Hematopoietic multipotent progenitor cell treated with erythropoietin and hydrocortisone succinate and interleukin-3 and kit ligand, for 8 days (in vitro differentiated cells): Measurements from ENCODE around the gene NTN4.
"Not testable (repeated sequence)": the region's sequence is repeated elsewhere in the genome, so short reads cannot be mapped to it uniquely, and the experiment has no call there.

Source experiments
- DNase-seq: peaks from one replicate; pipeline ENCODE4 v3.0.0-alpha.2; 2015

The NTN4 gene

DNA sequence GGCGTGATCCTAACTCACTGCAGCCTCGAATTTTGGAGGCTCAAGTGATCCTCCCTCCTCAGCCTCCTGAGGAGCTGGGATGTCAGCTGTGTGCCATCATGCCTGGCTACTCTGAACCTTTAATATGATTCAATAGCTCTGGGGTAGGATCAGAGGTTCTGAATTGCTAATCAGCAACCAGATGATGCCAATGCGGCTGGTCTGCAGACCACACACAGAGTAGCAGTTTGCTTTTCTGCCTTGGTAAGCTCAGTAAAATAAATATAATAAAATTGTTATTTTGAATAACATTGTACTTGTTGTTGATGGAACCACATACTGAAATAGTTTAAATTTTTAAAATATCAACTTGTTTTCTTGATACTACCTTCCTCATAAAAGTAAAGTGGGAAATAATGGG, 86.6 kb downstream of the NTN4 start:
- DNase-seq: no peak

DNA sequence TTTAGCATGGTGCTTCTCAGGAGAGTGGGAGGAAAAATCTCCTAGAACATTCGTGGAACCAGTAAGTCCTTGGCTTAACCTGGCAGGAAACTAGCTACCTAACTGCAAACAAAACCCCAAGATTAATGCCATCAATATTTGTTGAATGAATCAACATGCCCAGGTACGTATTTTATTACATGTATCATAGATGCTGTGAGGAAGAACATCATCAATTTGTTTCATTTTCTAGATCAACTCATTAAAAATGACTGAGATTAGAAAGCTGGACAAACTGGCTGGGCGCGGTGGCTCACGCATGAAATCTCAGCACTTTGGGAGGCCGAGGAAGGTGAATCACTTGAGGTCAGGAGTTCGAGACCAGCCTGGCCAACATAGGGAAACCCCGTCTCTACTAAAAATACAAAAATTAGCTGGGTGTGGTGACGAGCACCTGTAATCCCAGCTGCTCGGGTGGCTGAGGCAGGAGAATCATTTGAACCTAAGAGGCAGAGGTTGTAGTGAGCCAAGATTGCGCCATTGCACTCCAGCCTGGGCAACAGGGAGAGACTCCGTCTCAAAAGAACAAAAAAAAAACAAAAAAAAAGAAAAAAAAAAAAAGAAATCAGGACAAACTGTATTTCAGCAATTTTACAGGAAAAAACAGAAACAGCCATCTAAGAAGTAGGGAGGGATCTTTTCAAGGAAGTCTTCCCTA, 88.7 kb downstream of the NTN4 start:
- DNase-seq: no peak

DNA sequence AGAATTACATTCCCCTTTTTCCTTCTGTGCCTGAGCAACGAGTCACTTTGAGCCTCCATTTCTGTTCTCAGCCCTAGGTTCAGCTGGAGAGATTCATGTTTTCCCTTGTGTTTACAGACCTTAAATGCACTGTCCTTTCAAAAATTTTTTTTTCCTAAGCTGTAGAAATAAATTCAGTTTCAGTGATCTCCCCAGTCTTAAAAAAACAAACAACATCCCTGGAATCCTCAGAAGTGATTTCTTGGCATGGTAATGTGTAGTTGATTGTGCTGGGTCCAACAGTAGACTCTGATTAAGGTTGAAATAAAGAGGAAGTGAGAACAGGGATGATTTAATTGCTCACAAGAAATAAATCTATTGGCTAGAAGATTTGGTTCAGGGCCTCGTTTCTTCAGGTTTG, 89.3 kb downstream of the NTN4 start:
- DNase-seq: no peak

DNA sequence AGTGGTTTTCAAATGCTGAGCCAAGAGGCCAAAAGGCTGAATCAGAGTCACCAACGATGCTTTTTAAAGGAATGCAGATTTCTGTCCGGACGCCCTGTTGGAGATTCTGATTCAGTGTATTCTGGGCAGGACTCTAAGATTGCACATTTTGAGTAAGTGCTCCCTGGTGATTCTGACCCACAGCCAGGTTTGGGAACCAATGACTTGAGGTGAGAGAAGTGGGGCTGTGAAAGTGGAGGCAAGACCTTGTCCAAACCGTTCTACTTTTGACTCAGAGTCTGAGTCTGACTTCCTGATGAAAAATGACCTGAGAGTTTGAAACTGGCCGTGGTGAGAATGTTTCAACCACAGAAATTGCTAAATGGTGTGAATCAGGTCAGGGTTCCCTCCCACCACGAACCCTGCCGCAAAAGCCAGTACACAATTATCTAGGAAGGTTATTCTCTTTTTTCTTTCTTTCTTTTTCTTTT, 90.2 kb downstream of the NTN4 start:
- DNase-seq: no peak

DNA sequence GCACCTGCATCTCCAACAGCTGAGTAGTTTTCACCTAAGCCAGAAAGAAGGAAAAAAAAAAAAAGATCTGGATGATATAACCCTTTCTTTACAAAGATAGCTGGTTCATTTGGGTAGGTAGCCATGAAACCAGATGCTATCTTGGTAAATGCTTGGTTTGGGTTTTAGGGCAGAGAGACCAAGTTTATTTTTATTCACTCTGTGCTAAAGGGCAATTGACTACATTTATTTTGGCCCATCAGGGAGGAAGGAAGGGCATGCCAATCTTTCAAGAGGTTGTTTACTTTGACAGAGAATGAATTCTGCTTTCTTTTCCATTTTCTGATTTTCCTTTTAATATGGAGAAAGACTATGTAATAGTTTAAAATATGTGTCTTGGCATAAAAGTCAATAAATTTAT, 91.0 kb downstream of the NTN4 start:
- DNase-seq: no peak

DNA sequence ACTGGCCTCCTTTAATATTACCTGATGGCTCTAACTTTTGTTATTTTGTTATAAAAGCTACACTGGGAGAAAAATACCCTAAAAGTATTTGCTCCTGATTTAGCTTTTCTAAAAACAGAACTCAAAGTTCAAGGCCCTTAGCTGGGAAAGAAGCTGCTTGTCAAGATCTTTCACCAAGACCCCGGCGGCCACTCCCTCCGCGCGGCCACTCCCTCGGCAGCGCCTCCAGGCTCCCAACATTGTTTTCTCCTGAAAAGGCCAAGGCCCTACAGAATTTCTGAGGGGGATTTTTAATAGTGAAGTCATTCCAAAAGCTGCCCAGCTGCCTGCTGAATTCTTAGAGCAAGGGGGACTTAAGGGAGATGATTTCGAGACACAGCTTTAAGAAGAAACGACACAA, 96.4 kb downstream of the NTN4 start:
- no peak for DNase-seq

DNA sequence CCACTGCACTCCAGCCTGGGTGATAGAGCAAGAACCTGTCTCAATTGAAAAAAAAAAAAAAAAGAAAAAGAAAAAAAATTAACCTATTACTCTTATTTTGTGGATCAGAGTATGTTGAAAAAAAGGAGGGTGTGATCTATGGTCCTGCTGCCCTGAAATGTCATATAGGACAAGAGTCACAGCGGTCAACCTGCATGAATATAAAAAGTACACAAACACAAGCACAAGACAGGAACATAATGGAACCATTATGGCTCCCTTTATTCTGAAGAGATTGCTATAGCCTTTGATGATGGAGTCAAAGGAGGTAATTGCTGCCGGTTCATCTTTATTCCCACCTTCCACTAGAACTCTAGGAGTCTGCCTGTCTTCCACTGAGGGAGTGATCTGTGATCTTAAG, 96.9 kb downstream of the NTN4 start:
- DNase-seq: no peak

DNA sequence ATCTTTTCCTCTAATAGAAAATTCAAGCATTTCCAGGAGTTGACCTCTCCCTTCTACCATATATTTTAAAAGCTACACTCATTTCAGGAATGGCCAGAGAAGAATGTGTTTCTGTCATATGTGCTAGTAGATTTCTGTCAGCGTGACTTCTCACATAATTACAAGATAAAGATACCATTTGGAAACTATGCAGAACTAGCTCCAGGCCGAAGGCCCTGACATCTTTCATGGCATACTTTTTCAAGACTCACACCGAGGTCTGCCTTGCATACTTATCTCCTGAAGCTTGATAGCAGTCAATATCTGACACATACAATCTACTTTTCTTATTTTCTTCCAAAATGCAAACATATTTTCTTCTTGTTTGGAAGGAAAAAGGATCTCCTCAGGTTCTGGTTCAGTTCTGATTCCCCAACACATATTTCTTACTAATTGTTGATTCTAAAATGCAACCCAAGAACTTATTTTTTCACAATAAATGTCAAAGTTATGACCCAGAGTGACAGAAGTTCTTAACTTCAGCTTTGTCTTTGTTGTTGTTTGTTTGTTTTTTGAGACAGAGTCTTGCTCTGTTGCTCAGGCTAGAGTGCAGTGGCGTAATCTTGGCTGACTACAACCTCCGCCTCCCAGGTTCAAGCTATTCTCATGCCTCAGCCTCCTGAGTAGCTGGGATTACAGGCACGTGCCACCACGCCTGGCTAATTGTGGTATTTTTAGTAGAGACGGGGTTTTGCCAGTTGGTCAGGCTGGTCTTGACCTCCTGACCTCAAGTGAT, 99.5 kb downstream of the NTN4 start:
- no peak for DNase-seq

DNA sequence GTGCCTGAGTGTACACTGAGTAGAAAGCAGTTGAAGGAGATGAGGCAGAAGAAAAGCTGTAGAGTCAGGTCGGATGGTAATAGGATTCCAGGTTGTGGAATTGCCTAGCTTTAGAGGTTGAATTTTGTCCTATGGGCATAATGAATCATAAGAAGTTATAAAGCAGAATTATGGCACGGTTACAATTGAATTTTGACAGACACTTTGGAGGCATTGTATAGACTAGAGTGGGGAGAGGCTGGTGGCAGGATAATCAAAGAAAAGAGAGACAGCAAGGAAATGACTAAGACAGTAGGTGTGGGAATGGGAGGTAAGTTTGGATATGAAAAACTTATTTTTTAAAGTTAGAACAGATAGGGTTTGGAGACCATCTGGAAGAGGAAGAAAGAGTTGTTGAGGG, 102.6 kb downstream of the NTN4 start:
- DNase-seq: no peak

DNA sequence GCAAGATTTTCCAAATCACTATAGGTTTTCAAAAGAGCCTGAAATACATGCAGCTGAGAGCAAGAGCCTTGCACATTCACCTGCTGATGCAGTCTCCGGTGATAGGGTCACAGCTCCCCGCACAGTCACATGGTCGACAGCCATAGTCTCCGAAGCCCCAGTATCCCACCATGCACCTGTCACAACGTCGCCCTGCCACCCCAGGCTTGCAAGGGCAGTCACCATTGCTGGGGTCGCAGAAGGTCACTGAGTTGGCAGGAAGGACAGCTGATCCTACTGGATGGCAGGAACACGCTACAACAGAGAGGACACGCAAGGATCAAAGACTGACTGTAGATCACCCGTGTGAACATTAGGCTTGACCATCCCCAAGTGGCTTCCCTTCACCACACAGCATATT, 107.1 kb downstream of the NTN4 start:
- DNase-seq: no peak

DNA sequence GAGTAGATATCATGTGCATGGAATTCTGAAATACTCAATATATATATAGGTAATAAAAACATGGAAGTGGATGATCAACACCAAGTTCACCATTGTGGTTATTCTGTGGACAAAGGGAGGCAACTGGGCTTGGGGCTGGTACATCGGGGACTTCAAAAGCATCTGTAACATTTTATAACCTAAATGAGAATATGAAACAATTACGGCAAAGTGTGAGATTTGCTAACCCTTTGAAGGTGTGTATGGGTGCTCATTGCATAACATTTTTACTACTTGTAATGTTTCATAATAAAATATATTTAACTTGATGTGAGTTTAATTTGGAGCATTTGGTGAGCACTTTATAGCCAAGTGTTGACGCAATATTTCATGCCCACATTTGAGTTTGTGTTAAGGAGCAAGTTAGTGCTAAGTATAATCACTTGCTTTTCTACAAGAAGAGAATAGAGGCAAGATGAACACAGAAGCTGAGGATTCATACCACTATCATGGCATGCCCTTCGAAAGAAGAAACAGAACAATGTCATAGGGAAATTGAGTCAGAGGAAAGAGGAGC, 109.3 kb downstream of the NTN4 start:
- DNase-seq: no peak

DNA sequence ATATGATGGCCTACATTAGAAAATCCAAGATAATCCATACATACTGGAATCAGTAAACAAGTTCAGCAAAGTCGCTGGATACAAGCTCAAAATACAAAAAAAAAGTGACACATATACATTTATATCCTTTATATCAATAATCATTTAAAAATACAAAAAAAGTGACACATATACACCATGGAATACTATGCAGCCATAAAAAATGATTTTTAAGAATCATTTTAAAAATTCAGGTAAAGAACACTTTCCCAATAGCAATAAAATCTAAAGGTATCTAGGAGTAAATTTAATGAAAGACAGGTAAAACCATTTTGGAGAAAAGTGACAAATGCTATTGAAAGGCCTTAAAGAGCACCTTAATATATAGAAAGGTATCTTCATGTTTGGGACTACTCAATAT, 111.9 kb downstream of the NTN4 start:
- DNase-seq: no peak

DNA sequence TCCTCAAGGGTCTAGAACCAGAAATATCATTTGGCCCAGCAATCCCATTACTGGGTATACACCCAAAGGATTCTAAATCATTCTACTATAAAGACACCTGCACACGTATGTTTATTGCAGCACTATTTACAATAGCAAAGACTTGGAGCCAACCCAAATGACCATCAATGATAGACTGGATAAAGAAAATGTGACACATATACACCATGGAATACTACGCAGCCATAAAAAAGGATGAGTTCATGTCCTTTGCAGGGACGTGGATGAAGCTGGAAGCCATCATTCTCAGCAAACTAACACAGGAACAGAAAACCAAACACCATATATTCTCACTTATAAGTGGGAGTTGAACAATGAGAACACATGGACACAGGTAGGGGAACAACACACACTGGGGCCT, 112.8 kb downstream of the NTN4 start:
- DNase-seq: not testable (repeated sequence)

DNA sequence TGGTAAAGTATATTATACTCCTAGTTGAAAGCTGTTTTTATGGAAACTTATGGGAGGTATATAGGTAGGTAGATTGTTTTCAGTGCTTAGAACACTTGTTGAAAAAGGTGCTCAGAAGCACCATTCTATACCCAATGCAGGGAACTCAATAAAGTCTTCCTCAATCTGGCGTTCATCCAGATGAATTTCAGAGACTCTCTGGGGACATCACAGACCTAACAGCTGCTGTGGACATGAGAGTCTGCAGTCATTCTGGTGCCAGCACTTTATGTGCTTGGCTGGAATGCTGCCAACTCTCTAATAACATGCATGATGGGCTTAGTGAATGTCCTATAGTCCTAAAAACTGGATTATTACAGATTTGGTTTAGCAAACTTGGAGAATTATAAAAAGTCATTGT, 115.9 kb downstream of the NTN4 start:
- DNase-seq: no peak

DNA sequence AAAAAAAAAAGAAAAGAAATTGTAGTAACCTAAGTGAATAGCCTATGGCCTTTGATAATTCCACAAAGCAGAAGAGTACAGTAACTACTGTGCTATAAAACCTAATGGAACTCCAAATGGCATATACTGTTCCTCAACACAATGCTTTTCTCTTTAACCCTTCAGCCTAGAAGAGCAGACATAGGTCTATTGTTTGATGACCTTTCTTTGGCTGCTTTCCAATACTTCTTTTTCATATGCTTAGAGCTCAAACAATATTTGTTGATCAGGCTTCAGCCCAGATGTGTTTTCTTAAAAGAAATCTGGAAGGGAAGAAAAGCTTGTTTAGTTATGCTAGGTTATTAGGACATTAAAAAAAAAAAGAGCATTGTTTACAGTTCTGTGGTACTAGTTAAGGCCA, 116.4 kb downstream of the NTN4 start:
- DNase-seq: no peak

DNA sequence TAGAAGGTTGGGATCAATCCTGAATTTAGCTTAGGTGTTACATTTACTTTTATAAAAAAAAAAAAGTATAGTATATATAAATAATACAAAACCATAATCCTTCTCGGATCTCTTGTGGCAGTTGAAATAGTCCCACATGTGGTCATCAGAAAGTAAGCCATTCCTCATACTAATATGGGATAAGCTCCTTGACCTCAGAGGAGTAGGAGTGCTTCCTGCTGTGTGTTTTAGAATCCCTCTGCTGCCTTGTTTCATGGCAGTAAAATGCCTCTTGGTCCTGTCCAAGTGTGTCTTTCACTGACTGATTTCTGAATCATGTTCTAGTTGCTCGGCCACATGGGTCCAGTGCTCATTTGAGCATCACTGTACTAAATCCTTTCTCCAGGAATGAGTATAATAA, 117.0 kb downstream of the NTN4 start:
- DNase-seq: no peak

DNA sequence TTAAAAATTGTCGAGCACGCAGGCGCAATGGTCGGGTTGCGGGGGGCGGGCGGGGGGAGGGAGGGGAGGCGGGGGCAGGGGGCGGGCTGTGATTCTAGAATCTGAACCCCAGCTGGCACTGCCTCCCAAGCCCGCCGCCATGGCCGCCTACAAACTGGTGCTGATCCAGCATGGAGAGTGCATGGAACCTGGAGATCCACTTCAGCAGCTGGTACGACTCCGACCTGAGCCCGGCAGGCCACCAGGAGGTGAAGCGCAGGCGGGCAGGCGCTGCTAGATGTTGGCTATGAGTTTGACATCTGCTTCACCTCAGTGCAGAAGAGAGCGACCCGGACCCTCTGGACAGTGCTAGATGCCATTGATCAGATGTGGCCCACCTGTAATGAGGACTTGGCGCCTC, 118.4 kb downstream of the NTN4 start:
- no peak for DNase-seq

DNA sequence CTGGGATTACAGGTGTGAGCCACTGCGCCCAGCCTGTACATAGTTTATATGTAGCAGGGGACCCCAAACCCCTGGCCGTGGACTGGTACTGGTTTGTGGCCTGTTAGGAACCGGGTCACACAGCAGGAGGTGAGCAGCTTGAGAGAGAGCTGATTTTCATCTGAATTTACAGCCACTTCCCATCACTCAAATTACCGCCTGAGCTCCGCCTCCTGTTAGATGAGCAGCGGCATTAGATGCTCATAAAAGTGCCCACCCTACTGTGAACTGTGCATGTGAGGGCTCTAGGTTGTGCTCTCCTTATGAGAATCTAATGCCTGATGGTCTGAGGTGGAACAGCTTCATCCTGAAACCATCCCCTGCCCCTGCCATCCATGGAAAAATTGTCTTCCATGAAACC, 119.3 kb downstream of the NTN4 start:
- DNase-seq: no peak

DNA sequence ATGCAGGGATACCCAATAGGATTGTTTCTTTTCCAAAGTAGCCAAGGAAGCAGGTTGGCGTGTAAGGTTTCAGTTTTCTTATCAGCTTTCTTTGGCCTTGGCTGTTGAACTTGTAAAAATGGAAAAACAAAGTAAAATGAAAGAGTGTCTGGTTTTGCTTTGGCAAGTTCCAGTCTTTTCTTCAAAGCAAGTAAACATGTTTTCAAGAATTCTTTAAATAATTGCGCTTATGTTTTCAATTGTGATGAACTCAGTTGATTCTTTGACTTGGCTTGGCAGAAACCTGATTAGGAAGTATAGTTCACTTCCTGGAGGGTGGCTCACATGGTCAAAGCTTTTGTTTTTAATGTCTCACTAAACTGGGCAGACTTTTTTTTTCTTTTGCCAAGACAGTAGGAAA, 127.0 kb downstream of the NTN4 start:
- no peak for DNase-seq

DNA sequence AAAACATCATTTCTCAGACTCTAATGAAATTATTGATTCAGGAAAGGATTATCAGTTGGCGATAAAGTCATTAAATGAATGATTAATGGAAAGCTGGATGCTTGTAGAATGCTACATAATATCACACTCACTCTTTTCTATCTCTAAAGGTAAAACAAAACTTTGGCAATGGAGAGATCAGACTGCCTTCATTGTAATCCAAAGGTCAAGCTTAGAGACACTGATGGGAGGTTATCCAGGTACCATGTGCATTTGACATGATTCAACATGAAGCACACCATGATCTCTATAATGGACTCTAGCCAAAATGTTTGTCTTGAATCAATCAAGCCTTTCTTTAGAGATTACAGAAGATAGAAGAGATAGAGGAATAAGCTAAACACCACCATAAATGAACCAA, 129.2 kb downstream of the NTN4 start:
- DNase-seq: no peak

DNA sequence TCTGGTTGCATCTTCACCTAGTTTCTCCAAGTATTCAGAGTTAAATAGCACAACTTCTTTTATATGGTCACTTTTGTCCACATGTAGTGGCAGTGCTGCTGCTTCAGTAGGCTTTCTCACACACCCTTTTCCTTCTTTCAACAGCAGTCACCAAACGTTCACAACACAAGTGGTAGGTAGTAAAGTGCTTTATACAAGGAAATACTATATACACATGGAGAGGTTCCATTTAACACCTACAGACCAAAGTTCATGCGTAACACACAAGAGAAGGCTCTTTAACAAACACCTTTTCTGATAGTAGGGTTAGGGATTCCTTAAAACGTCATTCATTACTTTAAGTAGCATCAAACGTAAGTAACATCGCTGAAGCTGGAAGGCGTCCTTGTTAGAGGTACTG, 132.2 kb downstream of the NTN4 start:
- no peak for DNase-seq

DNA sequence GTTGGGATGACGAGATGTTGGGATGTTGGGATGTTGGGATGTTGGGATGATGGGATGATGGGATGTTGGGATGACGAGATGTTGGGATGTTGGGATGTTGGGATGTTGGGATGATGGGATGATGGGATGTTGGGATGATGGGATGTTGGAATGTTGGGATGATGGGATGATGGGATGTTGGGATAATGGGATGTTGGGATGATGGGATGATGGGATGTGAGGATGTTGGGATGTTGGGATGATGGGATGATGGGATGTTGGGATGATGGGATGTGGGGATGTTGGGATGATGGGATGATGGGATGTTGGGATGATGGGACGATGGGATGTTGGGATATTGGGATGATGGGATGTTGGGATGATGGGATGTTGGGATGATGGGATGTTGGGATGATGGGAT, 135.9 kb downstream of the NTN4 start:
- not testable (repeated sequence) for DNase-seq

DNA sequence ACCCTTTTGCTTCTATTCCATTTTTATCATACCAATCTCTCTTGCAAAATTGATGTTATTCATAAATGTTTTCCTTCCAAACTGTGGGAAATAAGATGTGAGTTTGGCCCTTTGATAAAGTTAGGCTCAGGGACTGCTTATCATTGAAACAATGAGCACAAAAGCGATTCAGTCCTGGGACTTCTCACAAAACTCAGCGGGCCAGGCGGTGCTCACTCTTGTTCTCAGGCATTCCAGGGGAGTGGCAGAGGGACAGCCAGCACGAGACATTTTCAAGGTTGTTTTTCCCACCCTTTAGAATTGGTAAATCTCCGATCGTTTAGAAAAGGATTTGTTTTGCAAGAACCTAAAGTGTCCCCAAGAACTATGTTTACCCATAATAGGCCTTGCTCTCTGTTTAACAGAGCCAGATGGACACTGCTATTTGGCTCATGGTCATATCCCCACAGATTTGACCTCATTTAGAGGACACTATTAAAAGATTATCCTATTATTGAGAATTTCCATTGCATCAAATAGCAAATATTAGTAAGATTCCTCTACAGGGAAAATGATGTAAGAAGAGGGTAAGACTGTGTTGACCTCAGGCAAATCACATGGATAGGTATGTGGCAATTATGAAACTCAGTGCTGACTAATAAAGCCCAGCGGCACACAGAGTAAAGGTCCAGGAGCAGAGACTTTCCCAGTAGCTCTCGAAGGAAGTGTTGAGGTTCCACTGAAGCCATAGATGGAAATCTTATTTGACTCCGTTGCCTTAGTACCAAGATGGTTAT, 136.6 kb downstream of the NTN4 start:
- DNase-seq: peak; percentile 9

DNA sequence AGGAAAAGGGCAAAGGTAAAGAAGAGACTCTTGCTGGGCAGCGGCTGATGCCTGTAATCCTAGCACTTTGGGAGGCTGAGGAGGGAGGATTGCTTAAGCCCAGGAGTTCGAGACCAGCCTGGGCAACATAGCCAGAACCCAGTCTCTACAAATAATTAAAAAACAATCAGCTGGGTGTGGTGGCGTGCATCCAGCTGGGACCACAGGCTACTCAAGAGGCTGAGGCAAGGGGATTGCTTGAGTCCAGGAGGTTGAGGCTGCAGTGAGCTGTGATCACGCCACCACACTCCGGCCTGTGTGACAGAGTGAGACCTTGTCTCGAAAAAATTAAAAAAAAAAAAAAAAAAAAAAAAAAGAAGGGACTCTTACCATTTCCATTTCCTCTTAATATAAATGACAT, 138.9 kb downstream of the NTN4 start:
- no peak for DNase-seq
